Ectodermal cell (in vitro differentiated cells): Measurements from ENCODE around the gene TMEM62.
A peak's percentile ranks its signal among the peaks of the same experiment; 100 is the strongest.

Source experiments
- H3K27ac ChIP-seq: 2 replicates; pipeline ENCODE4 v1.7.0; 2013; ENCODE audit warnings: mild to moderate bottlenecking, low read depth, low read length; ENCODE audit not compliant: insufficient read depth, poor library complexity, severe bottlenecking
- H3K27me3 ChIP-seq: 2 replicates; pipeline ENCODE4 v1.7.0; 2013; ENCODE audit warnings: mild to moderate bottlenecking, low read length; ENCODE audit not compliant: insufficient read depth, control insufficient read depth, poor library complexity, severe bottlenecking
- H3K36me3 ChIP-seq: one replicate; pipeline ENCODE4 v1.7.0; 2013; ENCODE audit warnings: low read length; ENCODE audit not compliant: control insufficient read depth, insufficient read depth
- H3K4me1 ChIP-seq: one replicate; pipeline ENCODE4 v1.7.0; 2013; ENCODE audit warnings: low read length; ENCODE audit not compliant: control insufficient read depth, insufficient read depth
- H3K4me3 ChIP-seq: 2 replicates; pipeline ENCODE4 v1.7.0; 2013; ENCODE audit warnings: low read depth, low read length, control low read depth; ENCODE audit not compliant: insufficient read depth
- H3K9me3 ChIP-seq: 2 replicates; pipeline ENCODE4 v1.7.0; 2013; ENCODE audit warnings: mild to moderate bottlenecking, low read length, moderate library complexity; ENCODE audit not compliant: control insufficient read depth
- WGBS, 2 experiments: methylation state at CpG; one replicate each; pipeline ENCODE4 v1.1.7; 2013; ENCODE audit warnings: missing lambda C conversion rate in 2 of 2; 5-methylcytosine and 5-hydroxymethylcytosine counted together

The TMEM62 gene

GRCh38 chr15:43100971-43101370, 32.4 kb upstream of the TMEM62 start:
- no peak overlapping the region for H3K4me3 ChIP-seq
- no peaks in the 10 kb centered on the region for H3K9me3 ChIP-seq
- H3K27me3 ChIP-seq = no peaks in the 10 kb centered on the region
- H3K36me3 ChIP-seq = peaks cover 4% of the 10 kb centered on the region
- peaks cover 7% of the 10 kb centered on the region for H3K4me1 ChIP-seq
- no peak overlapping the region for H3K27ac ChIP-seq

- Histone ChIP-seq H3K9me3 (no peaks in the 10 kb centered on the region), H3K27me3 (no peaks in the 10 kb centered on the region), H3K27ac (no peak overlapping the region), H3K4me1 (peaks cover 7% of the 10 kb centered on the region), H3K36me3 (peaks cover 4% of the 10 kb centered on the region), H3K4me3 (no peak overlapping the region)
- 93 to 94% methylated on average over 1 of the region's 1 CpG for WGBS, 2 experiments
Observed at GRCh38 chr15:43102187-43102586, 31.2 kb upstream of the TMEM62 start.

- WGBS, 2 experiments = no CpG with 5 or more reads among the region's 1 CpG
- Histone ChIP-seq H3K27ac (no peak overlapping the region), H3K27me3 (peaks cover 6% of the 10 kb centered on the region), H3K4me1 (peaks cover 7% of the 10 kb centered on the region), H3K9me3 (no peaks in the 10 kb centered on the region), H3K4me3 (no peak overlapping the region), H3K36me3 (peaks cover 4% of the 10 kb centered on the region)
Observed at GRCh38 chr15:43103907-43104306, 29.5 kb upstream of the TMEM62 start.

GRCh38 chr15:43104426-43104825, 29.0 kb upstream of the TMEM62 start:
- Histone ChIP-seq H3K27ac (no peak overlapping the region), H3K27me3 (peaks cover 9% of the 10 kb centered on the region), H3K4me1 (peaks cover 7% of the 10 kb centered on the region), H3K36me3 (peaks cover 4% of the 10 kb centered on the region), H3K9me3 (no peaks in the 10 kb centered on the region), H3K4me3 (no peak overlapping the region)
- WGBS, 2 experiments = 65 to 70% methylated on average over 5 of the region's 5 CpGs

- Histone ChIP-seq H3K4me1 (peaks cover 7% of the 10 kb centered on the region), H3K4me3 (peak overlapping the region; percentile 96), H3K27ac (peak overlapping the region; percentile 67), H3K9me3 (no peaks in the 10 kb centered on the region), H3K27me3 (peaks cover 9% of the 10 kb centered on the region), H3K36me3 (peaks cover 1% of the 10 kb centered on the region)
- WGBS, 2 experiments = 15 to 16% methylated on average over 11 of the region's 11 CpGs
Observed at GRCh38 chr15:43105077-43105736, 28.2 kb upstream of the TMEM62 start.

- Histone ChIP-seq H3K4me1 (peaks cover 7% of the 10 kb centered on the region), H3K27ac (peak within 1 kb of the TSS; percentile 67), H3K9me3 (no peaks in the 10 kb centered on the region), H3K27me3 (peaks cover 9% of the 10 kb centered on the region), H3K4me3 (peak within 1 kb of the TSS; percentile 96), H3K36me3 (no peaks in the 10 kb centered on the region)
- 0% methylated on average over 33 of the region's 33 CpGs for WGBS, 2 experiments
Observed at GRCh38 chr15:43105778-43106485, 27.5 kb upstream of the TMEM62 start, which contains the start of gene UBR1. Gene UBR1 (minus strand): TSS chr15:43106038. CDS start chr15:43106022, 16 bp downstream.

- H3K4me1 ChIP-seq = peaks cover 7% of the 10 kb centered on the region
- H3K4me3 ChIP-seq = peak overlapping the region; percentile 96
- H3K9me3 ChIP-seq = no peaks in the 10 kb centered on the region
- H3K27me3 ChIP-seq = peaks cover 9% of the 10 kb centered on the region
- H3K27ac ChIP-seq = peak overlapping the region; percentile 50
- WGBS, 2 experiments = 49 to 56% methylated on average over 6 of the region's 7 CpGs
- no peaks in the 10 kb centered on the region for H3K36me3 ChIP-seq
Observed at GRCh38 chr15:43106486-43106829, 26.9 kb upstream of the TMEM62 start.

GRCh38 chr15:43107751-43108150, 25.6 kb upstream of the TMEM62 start:
- H3K4me3 ChIP-seq = no peak overlapping the region
- H3K4me1 ChIP-seq = peaks cover 7% of the 10 kb centered on the region
- no peaks in the 10 kb centered on the region for H3K9me3 ChIP-seq
- peaks cover 9% of the 10 kb centered on the region for H3K27me3 ChIP-seq
- H3K36me3 ChIP-seq = no peaks in the 10 kb centered on the region
- WGBS, 2 experiments = 85 to 92% methylated on average over 1 of the region's 1 CpG
- no peak overlapping the region for H3K27ac ChIP-seq

- Histone ChIP-seq H3K27ac (no peak overlapping the region), H3K27me3 (peaks cover 9% of the 10 kb centered on the region), H3K4me3 (no peak overlapping the region), H3K4me1 (no peaks in the 10 kb centered on the region), H3K9me3 (no peaks in the 10 kb centered on the region), H3K36me3 (no peaks in the 10 kb centered on the region)
- 86 to 96% methylated on average over 3 of the region's 3 CpGs for WGBS, 2 experiments
Observed at GRCh38 chr15:43111354-43111753, 22.0 kb upstream of the TMEM62 start.

- no peak overlapping the region for H3K27ac ChIP-seq
- no peaks in the 10 kb centered on the region for H3K9me3 ChIP-seq
- no peaks in the 10 kb centered on the region for H3K4me1 ChIP-seq
- 60 to 69% methylated on average over 1 of the region's 1 CpG for WGBS, 2 experiments
- H3K27me3 ChIP-seq = peaks cover 46% of the 10 kb centered on the region
- no peak overlapping the region for H3K4me3 ChIP-seq
- no peaks in the 10 kb centered on the region for H3K36me3 ChIP-seq
Observed at GRCh38 chr15:43118286-43118685, 15.1 kb upstream of the TMEM62 start.
